Bronchial epithelial cell (primary cell): ENCODE measurements around the gene ANKDD1B. TPM values are rescaled to one million over a fixed set of nuclear protein-coding genes. Genes with fewer than 3 reads are reported as not detected.

Experiments used
- DNase-seq: peaks from one replicate; pipeline ENCODE4 v3.0.0-alpha.2; 2010; ENCODE audit warnings: low read depth
- FAIRE-seq: peaks from 2 replicates; lab custom pipeline; 2011; peaks lifted over from hg19 to GRCh38; lab: Jason Lieb, UNC
- H3K27me3 ChIP-seq: 2 replicates; pipeline ENCODE4 v1.5.1; 2011; ENCODE audit warnings: low read length; ENCODE audit not compliant: control insufficient read depth, insufficient read depth
- H3K36me3 ChIP-seq: 2 replicates; pipeline ENCODE4 v1.5.1; 2011; ENCODE audit warnings: low read length; ENCODE audit not compliant: control insufficient read depth, insufficient read depth
- H3K4me3 ChIP-seq: 2 replicates; pipeline ENCODE4 v1.5.1; 2011; ENCODE audit warnings: mild to moderate bottlenecking, low read depth, low read length, control low read depth
- total RNA-seq: library from RNA; depleted of rRNA; stranded (reverse); fragments of >200 nt; gene quantifications from 2 replicates; pipeline ENCODE4 v1.2.1, GENCODE V29; 2014
- TF ChIP-seq, protein P1 (sequence below): IDR thresholded peaks from 2 replicates; pipeline ENCODE4 v1.5.1; 2011; ENCODE audit warnings: mild to moderate bottlenecking, moderate library complexity, low read length, control low read depth, inconsistent platforms; ENCODE audit not compliant: insufficient read depth, severe bottlenecking

Gene ANKDD1B
- total RNA-seq, 1 donor from 2014 or later, result 1.3 TPM

DNA sequence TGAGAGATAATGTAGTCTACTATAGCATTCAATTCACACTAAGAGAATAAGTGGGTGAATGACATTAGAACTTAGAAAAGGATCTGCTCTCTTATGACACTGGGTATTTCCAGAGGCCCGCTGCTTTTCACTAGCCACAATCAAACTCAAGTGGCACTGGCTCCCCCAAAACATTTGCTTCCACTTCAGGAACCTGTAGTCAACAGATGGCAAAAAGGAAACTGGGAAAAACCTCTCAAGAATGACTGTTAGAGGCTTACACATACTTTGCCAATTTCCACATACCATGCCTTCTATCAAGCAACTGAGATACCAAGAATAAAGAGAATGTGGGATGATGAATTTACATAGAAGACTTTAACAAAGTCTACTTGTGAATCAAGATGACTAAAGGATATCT, 94.8 kb downstream of the ANKDD1B start:
- Histone ChIP-seq H3K36me3 (no peaks in the 10 kb centered on the region), H3K27me3 (no peaks in the 10 kb centered on the region), H3K4me3 (no peak overlapping the region)
- DNase-seq, result no peak
- FAIRE-seq, result no peak
- TF ChIP-seq, protein P1, sequence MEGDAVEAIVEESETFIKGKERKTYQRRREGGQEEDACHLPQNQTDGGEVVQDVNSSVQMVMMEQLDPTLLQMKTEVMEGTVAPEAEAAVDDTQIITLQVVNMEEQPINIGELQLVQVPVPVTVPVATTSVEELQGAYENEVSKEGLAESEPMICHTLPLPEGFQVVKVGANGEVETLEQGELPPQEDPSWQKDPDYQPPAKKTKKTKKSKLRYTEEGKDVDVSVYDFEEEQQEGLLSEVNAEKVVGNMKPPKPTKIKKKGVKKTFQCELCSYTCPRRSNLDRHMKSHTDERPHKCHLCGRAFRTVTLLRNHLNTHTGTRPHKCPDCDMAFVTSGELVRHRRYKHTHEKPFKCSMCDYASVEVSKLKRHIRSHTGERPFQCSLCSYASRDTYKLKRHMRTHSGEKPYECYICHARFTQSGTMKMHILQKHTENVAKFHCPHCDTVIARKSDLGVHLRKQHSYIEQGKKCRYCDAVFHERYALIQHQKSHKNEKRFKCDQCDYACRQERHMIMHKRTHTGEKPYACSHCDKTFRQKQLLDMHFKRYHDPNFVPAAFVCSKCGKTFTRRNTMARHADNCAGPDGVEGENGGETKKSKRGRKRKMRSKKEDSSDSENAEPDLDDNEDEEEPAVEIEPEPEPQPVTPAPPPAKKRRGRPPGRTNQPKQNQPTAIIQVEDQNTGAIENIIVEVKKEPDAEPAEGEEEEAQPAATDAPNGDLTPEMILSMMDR, result no peak

DNA sequence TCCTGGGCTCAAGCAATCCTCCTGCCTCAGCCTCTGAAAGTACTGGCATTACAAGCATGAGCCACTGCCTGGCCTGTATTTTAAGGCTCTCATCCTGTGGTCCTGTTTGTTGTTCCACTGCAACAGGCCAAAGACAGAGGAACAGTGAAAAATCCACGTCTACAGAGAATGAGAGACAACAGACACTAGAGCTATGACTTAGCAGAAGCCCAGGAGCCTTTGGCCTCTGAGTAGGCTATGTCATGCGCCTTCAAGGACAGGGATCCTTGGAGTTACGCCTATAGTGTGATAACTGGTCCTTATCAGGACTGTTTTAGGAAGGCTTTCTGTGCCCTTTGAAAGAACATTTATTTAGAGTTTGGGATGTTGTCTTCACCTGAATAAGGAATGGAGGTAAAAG, 95.5 kb downstream of the ANKDD1B start:
- no peak for DNase-seq
- H3K27me3 ChIP-seq, result no peaks in the 10 kb centered on the region
- H3K4me3 ChIP-seq, result no peak overlapping the region
- no peaks in the 10 kb centered on the region for H3K36me3 ChIP-seq
- no peak for FAIRE-seq
- TF ChIP-seq, protein P1, result no peak

DNA sequence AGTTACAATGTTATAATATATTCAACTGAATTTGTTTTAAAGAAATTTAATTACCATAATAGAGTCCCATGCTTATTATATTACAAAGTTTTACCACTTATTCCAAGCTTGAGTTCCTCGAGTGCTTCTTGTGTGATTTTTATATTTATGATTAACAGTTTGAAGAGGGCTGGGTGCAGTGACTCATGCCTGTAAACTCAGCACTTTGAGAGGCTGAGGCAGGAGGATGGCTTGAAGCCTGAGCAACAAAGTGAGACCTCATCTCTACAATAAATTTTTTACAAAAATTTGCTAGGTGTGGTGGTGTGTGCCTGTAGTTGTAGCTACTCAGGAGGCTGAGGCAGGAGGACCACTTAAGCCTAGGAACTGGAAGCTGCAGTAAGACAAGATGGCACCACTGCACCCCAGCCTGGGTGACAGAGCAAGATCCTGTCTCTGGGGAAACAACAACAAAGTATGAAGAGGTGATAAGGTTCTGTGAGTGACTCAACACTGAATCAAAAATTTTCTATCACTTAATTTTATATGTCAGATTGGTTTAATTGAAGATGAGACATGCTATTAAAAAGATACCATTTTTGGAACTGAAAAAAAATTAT, 96.8 kb downstream of the ANKDD1B start:
- TF ChIP-seq, protein P1, result no peak
- H3K36me3 ChIP-seq, result no peaks in the 10 kb centered on the region
- H3K4me3 ChIP-seq, result no peak overlapping the region
- no peaks in the 10 kb centered on the region for H3K27me3 ChIP-seq
- FAIRE-seq, result no peak
- peak; percentile 43 for DNase-seq

DNA sequence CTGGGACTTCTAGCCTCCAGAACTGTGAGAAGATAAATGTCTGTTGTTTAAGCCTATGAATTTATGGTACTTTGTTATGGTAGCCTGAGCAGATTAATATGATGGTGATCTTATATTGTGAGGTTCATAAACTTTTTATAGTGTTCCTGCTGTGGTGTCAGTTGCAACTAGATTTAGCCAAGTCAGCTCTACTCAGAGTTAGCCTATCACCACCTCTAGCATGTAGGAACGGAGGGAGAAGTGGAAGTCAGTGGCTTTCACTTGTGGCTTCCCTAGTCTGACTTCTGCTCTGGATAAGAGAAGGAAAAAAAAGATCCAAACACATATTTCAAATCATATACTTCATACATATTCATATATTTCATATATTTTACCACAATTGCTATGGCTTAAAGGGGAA, 99.4 kb downstream of the ANKDD1B start:
- Histone ChIP-seq H3K36me3 (no peaks in the 10 kb centered on the region), H3K4me3 (no peak overlapping the region), H3K27me3 (no peaks in the 10 kb centered on the region)
- TF ChIP-seq, protein P1, result no peak
- FAIRE-seq, result no peak
- DNase-seq, result no peak

DNA sequence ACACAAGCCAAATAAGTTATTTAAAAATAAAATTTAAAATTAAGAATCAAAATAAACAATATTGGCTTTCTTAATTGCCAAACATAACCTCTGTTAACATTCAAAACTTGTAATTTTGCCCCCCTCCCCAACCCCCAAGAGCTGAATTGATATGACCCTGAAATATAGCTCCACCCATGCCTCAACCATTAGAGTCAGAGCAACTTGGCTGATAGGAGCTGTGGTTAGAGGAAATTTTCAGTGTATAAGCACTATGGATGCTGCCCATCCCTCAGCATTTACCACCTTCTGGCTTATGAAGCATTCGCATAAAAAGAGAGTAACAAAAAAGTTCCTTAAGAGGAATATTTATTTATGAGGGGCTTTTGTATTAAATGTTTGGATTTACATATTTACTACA, 99.9 kb downstream of the ANKDD1B start:
- FAIRE-seq (no peak), DNase-seq (no peak)
- H3K27me3 ChIP-seq, result no peaks in the 10 kb centered on the region
- TF ChIP-seq, protein P1, result no peak
- no peak overlapping the region for H3K4me3 ChIP-seq
- H3K36me3 ChIP-seq, result no peaks in the 10 kb centered on the region

DNA sequence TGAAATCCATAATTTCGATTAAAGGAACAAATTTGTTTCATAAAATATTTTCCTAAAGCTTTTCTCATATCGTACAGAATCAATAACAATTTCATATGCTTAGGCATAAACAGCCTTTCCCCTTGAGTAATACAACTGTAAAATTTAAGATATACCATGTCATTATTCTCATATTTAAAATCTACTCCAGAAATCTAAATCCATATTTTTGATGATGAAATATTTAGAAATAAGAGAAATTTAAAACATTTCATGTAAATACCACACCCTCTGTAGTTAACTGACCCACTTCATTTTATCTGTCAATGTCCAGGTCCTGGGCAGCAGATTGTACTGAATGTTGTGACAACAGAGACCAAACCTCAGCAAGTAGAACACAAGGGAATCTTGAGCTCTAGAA, 100.8 kb downstream of the ANKDD1B start:
- H3K27me3 ChIP-seq, result no peaks in the 10 kb centered on the region
- no peak for FAIRE-seq
- TF ChIP-seq, protein P1, result no peak
- no peaks in the 10 kb centered on the region for H3K36me3 ChIP-seq
- no peak for DNase-seq
- no peak overlapping the region for H3K4me3 ChIP-seq
